Measurements from ENCODE around the gene GPR61. TPM values are rescaled to one million over a fixed set of nuclear protein-coding genes. Genes with fewer than 3 reads are reported as not detected.
A peak's percentile ranks its signal among the peaks of the same experiment; 100 is the strongest.

The GPR61 gene
- total and polyA plus RNA-seq, 11 donors, result 0.08 to 0.72 (median 0.16) TPM; not detected in 4

GRCh38 chr1:109499661-109500536 lies 39.8 kb upstream of the GPR61 start:
- ATAC-seq (peak in 1 of 4 donors; percentile 30), DNase-seq (no peak)
- intact Hi-C loops (cut with DNase I), result loop anchor here in 1 of 10 donors (2.0 kb wide), 1 partner anchor 31 kb away; no protein-coding TSS in a partner anchor
- Histone ChIP-seq H3K9me3 (no peaks in the 10 kb centered on the region), H3K4me3 (no peak overlapping the region), H3K36me3 (peaks cover 0 to 53% (median 31%) of the 10 kb centered on the region in 9 donors), H3K27me3 (no peaks in the 10 kb centered on the region), H3K4me1 (peaks cover 0 to 34% (median 6%) of the 10 kb centered on the region in 12 donors), H3K27ac (peak overlapping the region in 1 of 12 donors; percentile 51)
- TF ChIP-seq POLR2A (IDR thresholded peaks at IDR 0.05), result no peak
- TF ChIP-seq, protein P1, sequence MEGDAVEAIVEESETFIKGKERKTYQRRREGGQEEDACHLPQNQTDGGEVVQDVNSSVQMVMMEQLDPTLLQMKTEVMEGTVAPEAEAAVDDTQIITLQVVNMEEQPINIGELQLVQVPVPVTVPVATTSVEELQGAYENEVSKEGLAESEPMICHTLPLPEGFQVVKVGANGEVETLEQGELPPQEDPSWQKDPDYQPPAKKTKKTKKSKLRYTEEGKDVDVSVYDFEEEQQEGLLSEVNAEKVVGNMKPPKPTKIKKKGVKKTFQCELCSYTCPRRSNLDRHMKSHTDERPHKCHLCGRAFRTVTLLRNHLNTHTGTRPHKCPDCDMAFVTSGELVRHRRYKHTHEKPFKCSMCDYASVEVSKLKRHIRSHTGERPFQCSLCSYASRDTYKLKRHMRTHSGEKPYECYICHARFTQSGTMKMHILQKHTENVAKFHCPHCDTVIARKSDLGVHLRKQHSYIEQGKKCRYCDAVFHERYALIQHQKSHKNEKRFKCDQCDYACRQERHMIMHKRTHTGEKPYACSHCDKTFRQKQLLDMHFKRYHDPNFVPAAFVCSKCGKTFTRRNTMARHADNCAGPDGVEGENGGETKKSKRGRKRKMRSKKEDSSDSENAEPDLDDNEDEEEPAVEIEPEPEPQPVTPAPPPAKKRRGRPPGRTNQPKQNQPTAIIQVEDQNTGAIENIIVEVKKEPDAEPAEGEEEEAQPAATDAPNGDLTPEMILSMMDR (IDR thresholded peaks at IDR 0.05), result peak in 9 of 12 donors; percentile 20 to 46 (median 39)
- 72 to 80% (median 75%) methylated on average over 3 to 4 of the region's 4 CpGs for WGBS, 4 donors

GRCh38 chr1:109500941-109501381 lies 38.7 kb upstream of the GPR61 start:
- Histone ChIP-seq H3K4me1 (peaks cover 0 to 28% (median 2%) of the 10 kb centered on the region in 12 donors), H3K27me3 (no peaks in the 10 kb centered on the region), H3K4me3 (no peak overlapping the region), H3K36me3 (peaks cover 0 to 51% (median 29%) of the 10 kb centered on the region in 9 donors), H3K27ac (peak overlapping the region in 2 of 12 donors; percentile 51 to 60), H3K9me3 (no peaks in the 10 kb centered on the region)
- DNase-seq (no peak), ATAC-seq (no peak)
- WGBS, 4 donors, result 45 to 53% (median 50%) methylated on average over 5 of the region's 5 CpGs
- TF ChIP-seq POLR2A (IDR thresholded peaks at IDR 0.05), result no peak
- TF ChIP-seq, protein P1 (IDR thresholded peaks at IDR 0.05), result no peak
- intact Hi-C loops (cut with DNase I), result no loop called here

GRCh38 chr1:109501644-109502363 lies 37.9 kb upstream of the GPR61 start:
- H3K27ac ChIP-seq, result peak overlapping the region in 1 of 12 donors; percentile 60
- H3K36me3 ChIP-seq, result peaks cover 0 to 42% (median 20%) of the 10 kb centered on the region in 9 donors
- DNase-seq, result no peak
- WGBS, 4 donors, result 67 to 79% (median 76%) methylated on average over 5 of the region's 5 CpGs
- no peak for ATAC-seq
- no peak for TF ChIP-seq POLR2A (IDR thresholded peaks at IDR 0.05)
- TF ChIP-seq, protein P1 (IDR thresholded peaks at IDR 0.05), result no peak
- H3K27me3 ChIP-seq, result no peaks in the 10 kb centered on the region
- no peak overlapping the region for H3K4me3 ChIP-seq
- intact Hi-C loops (cut with DNase I), result no loop called here
- no peaks in the 10 kb centered on the region for H3K9me3 ChIP-seq
- peaks cover 0 to 28% (median 2%) of the 10 kb centered on the region in 12 donors for H3K4me1 ChIP-seq

Measured in heart left ventricle (tissue), 16 donors.